ENCODE data around the gene ADAMTS2. TPM values are rescaled to one million over a fixed set of nuclear protein-coding genes. Genes with fewer than 3 reads are reported as not detected.

The ADAMTS2 gene
- total and polyA plus RNA-seq, 10 donors = 4.0 to 101 (median 47.5) TPM

DNA sequence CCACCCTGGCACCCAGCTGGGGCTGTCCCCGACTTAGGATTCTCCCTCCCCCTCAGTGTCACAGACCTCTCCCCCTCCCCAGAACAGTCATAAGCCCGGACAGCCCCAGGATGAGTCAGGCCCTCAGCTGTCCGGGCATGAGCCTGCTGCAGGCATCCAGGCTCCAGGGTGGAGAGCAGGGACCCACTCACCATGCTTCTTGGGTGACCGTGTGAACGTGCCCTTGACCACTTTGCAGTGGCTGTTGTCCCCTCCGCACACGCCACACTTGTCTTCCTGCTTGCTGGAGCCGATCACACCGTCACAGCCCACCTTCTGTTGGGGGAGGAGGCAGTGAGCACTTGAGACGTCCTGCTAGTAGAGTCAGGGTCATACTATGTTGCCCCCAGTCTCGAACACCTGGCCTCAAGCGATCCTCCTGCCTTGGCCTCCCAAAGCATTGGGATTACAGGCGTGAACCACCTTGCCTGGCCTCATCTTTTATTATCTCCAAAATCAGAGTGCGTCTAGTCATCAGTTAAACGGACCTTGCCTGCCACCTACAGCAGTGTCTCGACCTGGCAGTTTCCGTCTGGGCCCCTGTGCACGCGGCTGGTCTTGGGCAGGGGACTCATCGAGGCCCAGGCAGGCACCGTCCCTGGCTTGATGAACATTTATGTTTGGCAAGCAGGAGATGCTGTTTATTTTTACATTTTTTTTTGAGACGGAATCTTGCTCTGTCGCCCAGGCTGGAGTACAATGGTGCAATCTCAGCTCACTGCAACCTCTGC is 212.5 kb downstream of the ADAMTS2 start:
- WGBS, 5 donors = 81 to 90% (median 86%) methylated on average over 23 of the region's 23 CpGs
- intact Hi-C loops (cut with DNase I; ENCODE audit: low total_unique reads) = no loop called here
- DNase-seq = peak; percentile 52

DNA sequence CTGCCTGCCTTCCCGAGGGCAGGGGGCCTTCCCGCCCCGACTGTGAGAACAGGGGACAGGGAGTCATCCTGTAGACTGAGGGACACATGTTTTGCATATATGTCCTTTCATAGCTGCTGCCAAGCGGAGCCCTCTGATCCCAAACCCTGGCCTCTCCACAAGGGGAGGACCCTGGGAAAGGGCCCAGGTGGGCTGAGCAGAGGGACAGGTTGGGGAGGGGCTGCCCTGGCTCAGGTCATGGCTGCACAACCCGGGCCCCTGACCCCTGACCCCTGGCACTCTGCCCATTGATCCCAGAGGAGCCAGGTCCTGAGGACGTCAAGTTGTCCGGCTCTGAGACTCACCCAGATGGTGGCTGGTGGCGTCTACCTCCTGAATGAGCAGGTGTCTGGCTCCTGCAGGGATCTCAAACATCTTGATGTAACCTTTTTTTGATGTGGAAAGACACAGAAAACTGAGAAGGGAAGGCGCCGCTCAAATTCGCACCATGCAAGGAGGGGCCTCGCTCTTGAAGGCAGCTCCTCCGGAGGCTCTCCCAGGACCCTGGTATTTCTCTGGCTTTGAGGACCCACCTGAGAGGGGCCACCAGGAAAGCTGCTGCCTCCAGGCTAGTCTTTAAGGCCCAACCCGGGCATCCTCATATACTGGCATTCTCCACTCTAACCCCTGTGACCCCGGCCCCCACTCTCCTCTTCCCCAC is 213.2 kb downstream of the ADAMTS2 start:
- TF ChIP-seq POLR2A (IDR thresholded peaks at IDR 0.05) (no peak), POLR2AphosphoS5 (IDR thresholded peaks at IDR 0.05) (peak in 1 of 3 donors; percentile 39)
- H3K27me3 ChIP-seq (replicated peaks in 1 of 7) = no peaks in the 10 kb centered on the region
- intact Hi-C loops (cut with DNase I; ENCODE audit: low total_unique reads) = no loop called here
- no peak overlapping the region for H3K4me3 ChIP-seq
- H3K36me3 ChIP-seq = peaks cover 0 to 87% (median 4%) of the 10 kb centered on the region in 6 donors
- DNase-seq = peak; percentile 60
- no peaks in the 10 kb centered on the region for H3K9me3 ChIP-seq
- H3K4me1 ChIP-seq = no peaks in the 10 kb centered on the region
- no peak overlapping the region for H3K27ac ChIP-seq
- WGBS, 5 donors = 83 to 87% (median 86%) methylated on average over 14 to 15 of the region's 15 CpGs

More for the DNA sequence above, 212.5 kb downstream of the ADAMTS2 start:
- Histone ChIP-seq H3K4me1 (no peaks in the 10 kb centered on the region), H3K4me3 (no peak overlapping the region), H3K9me3 (no peaks in the 10 kb centered on the region), H3K27ac (no peak overlapping the region), H3K36me3 (peaks cover 0 to 87% (median 4%) of the 10 kb centered on the region in 6 donors), H3K27me3 (replicated peaks in 1 of 7) (no peaks in the 10 kb centered on the region)
- TF ChIP-seq, protein P1, sequence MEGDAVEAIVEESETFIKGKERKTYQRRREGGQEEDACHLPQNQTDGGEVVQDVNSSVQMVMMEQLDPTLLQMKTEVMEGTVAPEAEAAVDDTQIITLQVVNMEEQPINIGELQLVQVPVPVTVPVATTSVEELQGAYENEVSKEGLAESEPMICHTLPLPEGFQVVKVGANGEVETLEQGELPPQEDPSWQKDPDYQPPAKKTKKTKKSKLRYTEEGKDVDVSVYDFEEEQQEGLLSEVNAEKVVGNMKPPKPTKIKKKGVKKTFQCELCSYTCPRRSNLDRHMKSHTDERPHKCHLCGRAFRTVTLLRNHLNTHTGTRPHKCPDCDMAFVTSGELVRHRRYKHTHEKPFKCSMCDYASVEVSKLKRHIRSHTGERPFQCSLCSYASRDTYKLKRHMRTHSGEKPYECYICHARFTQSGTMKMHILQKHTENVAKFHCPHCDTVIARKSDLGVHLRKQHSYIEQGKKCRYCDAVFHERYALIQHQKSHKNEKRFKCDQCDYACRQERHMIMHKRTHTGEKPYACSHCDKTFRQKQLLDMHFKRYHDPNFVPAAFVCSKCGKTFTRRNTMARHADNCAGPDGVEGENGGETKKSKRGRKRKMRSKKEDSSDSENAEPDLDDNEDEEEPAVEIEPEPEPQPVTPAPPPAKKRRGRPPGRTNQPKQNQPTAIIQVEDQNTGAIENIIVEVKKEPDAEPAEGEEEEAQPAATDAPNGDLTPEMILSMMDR (IDR thresholded peaks at IDR 0.05 in 8 of 11, conservative IDR thresholded peaks at IDR 0.05 in 3 of 11) = no peak
- TF ChIP-seq POLR2AphosphoS5 (IDR thresholded peaks at IDR 0.05) = peak in 1 of 3 donors; percentile 16

DNA sequence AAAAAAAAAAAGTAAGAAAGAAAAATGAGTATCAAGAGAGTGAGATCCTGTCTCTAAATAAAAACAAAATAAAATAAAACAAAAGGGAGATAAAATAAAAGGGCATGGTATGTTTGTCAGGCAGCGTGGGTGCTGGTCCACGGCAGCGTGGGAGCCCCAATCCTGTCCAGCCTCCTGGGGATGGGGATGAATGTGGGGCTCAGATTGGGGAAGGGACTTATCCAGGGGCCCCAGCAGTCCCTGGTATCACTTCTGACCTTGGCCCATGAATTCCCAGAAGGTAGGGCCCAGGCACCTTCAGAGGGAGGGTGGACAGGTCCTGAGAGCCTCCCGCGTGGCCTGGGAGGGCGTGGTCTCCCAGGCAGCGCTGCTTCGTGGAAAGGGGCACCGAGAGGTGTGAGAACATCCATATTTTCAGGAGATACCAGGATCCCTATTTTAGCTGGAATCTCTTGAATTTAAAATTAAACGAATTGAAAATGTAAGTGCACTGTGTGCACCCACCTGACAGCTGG is 213.9 kb downstream of the ADAMTS2 start:
- peaks cover 0 to under 1% (median 0%) of the 10 kb centered on the region in 8 donors for H3K9me3 ChIP-seq
- H3K4me3 ChIP-seq = no peak overlapping the region
- H3K36me3 ChIP-seq = peaks cover 0 to 87% (median 4%) of the 10 kb centered on the region in 6 donors
- intact Hi-C loops (cut with DNase I; ENCODE audit: low total_unique reads) = no loop called here
- no peaks in the 10 kb centered on the region for H3K4me1 ChIP-seq
- 82 to 88% (median 84%) methylated on average over 10 of the region's 10 CpGs for WGBS, 5 donors
- DNase-seq = peak; percentile 42
- H3K27me3 ChIP-seq (replicated peaks in 1 of 7) = no peaks in the 10 kb centered on the region
- TF ChIP-seq POLR2AphosphoS5 (IDR thresholded peaks at IDR 0.05) (no peak), POLR2A (IDR thresholded peaks at IDR 0.05) (no peak)
- TF ChIP-seq, protein P1 (IDR thresholded peaks at IDR 0.05 in 8 of 11, conservative IDR thresholded peaks at IDR 0.05 in 3 of 11) = no peak
- H3K27ac ChIP-seq = no peak overlapping the region

DNA sequence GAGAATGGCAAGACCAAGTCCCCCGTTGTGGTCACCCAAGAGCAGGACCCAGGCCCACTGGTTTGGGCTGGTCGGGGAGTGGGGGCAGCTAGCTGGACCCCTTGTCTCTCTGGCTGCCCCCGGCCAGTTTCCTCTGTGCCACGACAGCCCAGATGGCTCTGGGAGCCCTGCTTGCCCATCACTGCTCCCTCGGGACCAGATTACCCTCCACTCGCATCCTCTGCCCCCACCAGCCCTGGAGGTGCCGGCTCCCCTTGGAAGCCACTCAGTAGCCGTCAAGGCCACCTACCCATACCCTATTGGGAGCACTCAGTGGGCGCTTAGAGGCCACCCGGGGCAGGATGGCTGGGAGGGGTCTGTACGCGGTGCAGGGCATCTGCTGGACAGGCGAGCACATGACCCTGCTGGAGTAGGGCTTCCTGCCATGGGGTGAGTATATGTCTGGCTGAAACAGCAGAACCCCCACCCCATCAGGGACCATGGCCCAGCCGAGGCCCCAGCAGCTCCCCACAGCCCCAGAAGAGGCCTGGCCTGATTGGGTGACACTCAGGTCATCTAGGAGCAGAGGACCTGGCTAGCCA is 215.1 kb downstream of the ADAMTS2 start:
- intact Hi-C loops (cut with DNase I; ENCODE audit: low total_unique reads) = no loop called here
- Histone ChIP-seq H3K27me3 (replicated peaks in 1 of 7) (no peaks in the 10 kb centered on the region), H3K4me1 (no peaks in the 10 kb centered on the region), H3K9me3 (peaks cover 0 to 9% (median 0%) of the 10 kb centered on the region in 8 donors), H3K36me3 (peaks cover 0 to 87% (median 4%) of the 10 kb centered on the region in 6 donors), H3K27ac (no peak overlapping the region), H3K4me3 (no peak overlapping the region)
- TF ChIP-seq, protein P1 (IDR thresholded peaks at IDR 0.05 in 8 of 11, conservative IDR thresholded peaks at IDR 0.05 in 3 of 11) = no peak
- TF ChIP-seq POLR2A (IDR thresholded peaks at IDR 0.05) (no peak), POLR2AphosphoS5 (IDR thresholded peaks at IDR 0.05) (no peak)
- 84 to 91% (median 89%) methylated on average over 13 to 14 of the region's 14 CpGs for WGBS, 5 donors
- peak; percentile 68 for DNase-seq
